GM10266 (cell line): ENCODE results near the gene FRMD3.
A peak's percentile ranks its signal among the peaks of the same experiment; 100 is the strongest.

ENCODE experiments used
- DNase-seq: peaks from one replicate; pipeline ENCODE4 v3.0.0; 2012; ENCODE audit errors: extremely low spot score
- CTCF ChIP-seq: IDR thresholded peaks from 2 replicates; pipeline ENCODE4 v1.5.1; 2012; ENCODE audit warnings: mild to moderate bottlenecking, low read depth; ENCODE audit not compliant: control insufficient read depth, insufficient read depth; ENCODE audit errors: missing control alignments

The FRMD3 gene

GRCh38 chr9:83236029-83236696 is 302.0 kb downstream of the FRMD3 start:
- no peak for TF ChIP-seq CTCF
- DNase-seq, result no peak

GRCh38 chr9:83235526-83235925 is 302.7 kb downstream of the FRMD3 start:
- TF ChIP-seq CTCF, result no peak
- DNase-seq, result no peak

- TF ChIP-seq CTCF, result no peak
- no peak for DNase-seq
Observed at GRCh38 chr9:83234541-83234940, 303.7 kb downstream of the FRMD3 start.

GRCh38 chr9:83233647-83234046 is 304.6 kb downstream of the FRMD3 start:
- no peak for TF ChIP-seq CTCF
- DNase-seq, result no peak

GRCh38 chr9:83231039-83231438 is 307.2 kb downstream of the FRMD3 start:
- no peak for TF ChIP-seq CTCF
- no peak for DNase-seq

GRCh38 chr9:83220730-83221129 is 317.5 kb downstream of the FRMD3 start:
- TF ChIP-seq CTCF, result no peak
- DNase-seq, result peak; percentile 8

GRCh38 chr9:83219924-83220438 is 318.2 kb downstream of the FRMD3 start:
- no peak for TF ChIP-seq CTCF
- DNase-seq, result no peak
